B cell (primary cell): ENCODE data around the gene UBASH3B. TPM values are rescaled to one million over a fixed set of nuclear protein-coding genes. Genes with fewer than 3 reads are reported as not detected.

Experiments used
- ATAC-seq: fragments of 200-7000 bp; cut with Tn5 transposase; one replicate; pipeline ENCODE4 v1.10.0; 2021; ENCODE audit warnings: low read depth, mild to moderate bottlenecking, moderate number of reproducible peaks, moderate library complexity
- CTCF ChIA-PET: fragments of 350-600 bp; sonication (Branson Sonifier 250); formaldehyde crosslinking; loops from one replicate; lab custom pipeline; 2021; ENCODE audit warnings: antibody characterized with exemption, inconsistent platforms; lab: Charles Lee
- POLR2A ChIA-PET: fragments of 350-600 bp; sonication (Branson Sonifier 250); formaldehyde crosslinking; loops from one replicate; lab custom pipeline; 2021; ENCODE audit warnings: antibody characterized with exemption; lab: Charles Lee
- DNase-seq: peaks from one replicate; pipeline ENCODE4 v3.0.0; 2013
- H2AFZ ChIP-seq: 2 replicates; pipeline ENCODE4 v1.6.1; 2012; ENCODE audit warnings: mild to moderate bottlenecking, low read depth, low read length; ENCODE audit not compliant: insufficient read depth, poor library complexity, severe bottlenecking
- H3K27ac ChIP-seq, 2 donors: 1 replicate in 1 of 2; 2 replicates in 1 of 2; pipeline ENCODE4 v1.5.1; 2012 to 2013; ENCODE audit warnings: low read length in 2 of 2, mild to moderate bottlenecking in 2 of 2, moderate library complexity in 1 of 2
- H3K27me3 ChIP-seq, 4 experiments: fragments of 200-600 bp in 1 of 4; sonication (generic) in 1 of 4; replicated peaks in 1 of 4; 1 replicate in 2 of 4; 2 replicates in 2 of 4; pipeline versions ENCODE4 v1.6.1 to v1.7.0; 2013 to 2016; ENCODE audit warnings: low read length in 3 of 4, mild to moderate bottlenecking in 2 of 4, mixed read lengths in 1 of 4, moderate library complexity in 1 of 4; ENCODE audit not compliant: insufficient read depth in 4 of 4, control insufficient read depth in 3 of 4; ENCODE audit errors: control extremely low read depth in 1 of 4
- H3K36me3 ChIP-seq, 2 experiments: replicated peaks in 1 of 2; 1 replicate in 1 of 2; 2 replicates in 1 of 2; pipeline versions ENCODE4 v1.6.1 to v1.7.1; 2013; ENCODE audit warnings: low read length in 1 of 2; ENCODE audit not compliant: insufficient read depth in 2 of 2, control insufficient read depth in 1 of 2; ENCODE audit errors: control extremely low read depth in 1 of 2, extremely low read depth in 1 of 2
- H3K4me1 ChIP-seq, 2 donors: fragments of 200-600 bp in 1 of 2; sonication (generic) in 1 of 2; 1 replicate in 1 of 2; 2 replicates in 1 of 2; pipeline versions ENCODE4 v1.5.1 to v1.6.1; 2013 to 2017; ENCODE audit warnings: low read length in 2 of 2; ENCODE audit not compliant: control insufficient read depth in 2 of 2, insufficient read depth in 2 of 2
- H3K4me2 ChIP-seq: replicated peaks from 2 replicates; pipeline ENCODE3; 2012; ENCODE audit warnings: mild to moderate bottlenecking, low read depth, low read length; ENCODE audit not compliant: poor library complexity, severe bottlenecking
- H3K4me3 ChIP-seq, 5 experiments: fragments of 200-600 bp in 1 of 5; sonication (generic) in 1 of 5; 1 replicate in 3 of 5; 2 replicates in 2 of 5; pipeline versions ENCODE4 v1.5.1 to v1.7.0; 2011 to 2016; ENCODE audit warnings: low read length in 4 of 5, mild to moderate bottlenecking in 4 of 5, low read depth in 2 of 5, control low read depth in 1 of 5, moderate library complexity in 1 of 5; ENCODE audit not compliant: insufficient read depth in 1 of 5; ENCODE audit errors: control extremely low read depth in 1 of 5, extremely low read depth in 1 of 5
- H3K79me2 ChIP-seq: fragments of 200-600 bp; sonication (generic); one replicate; pipeline ENCODE4 v1.6.0; 2016; ENCODE audit warnings: low read length; ENCODE audit not compliant: control insufficient read depth, insufficient read depth
- H3K9ac ChIP-seq: fragments of 200-600 bp; sonication (generic); 2 replicates; pipeline ENCODE4 v1.6.1; 2017; ENCODE audit warnings: mild to moderate bottlenecking, low read length, moderate library complexity
- H3K9me3 ChIP-seq, 3 donors: one replicate each; pipeline versions ENCODE4 v1.6.1 to v1.7.1; 2013; ENCODE audit warnings: low read length in 2 of 3; ENCODE audit not compliant: control insufficient read depth in 2 of 3, insufficient read depth in 1 of 3; ENCODE audit errors: control extremely low read depth in 1 of 3
- H4K20me1 ChIP-seq: 2 replicates; pipeline ENCODE4 v1.6.0; 2012; ENCODE audit warnings: mild to moderate bottlenecking, low read length; ENCODE audit not compliant: insufficient read depth, control insufficient read depth, poor library complexity, severe bottlenecking
- H3K27ac Mint-ChIP-seq: one replicate; pipeline ENCODE4 v1.8.0; 2021; ENCODE audit warnings: mixed read lengths
- H3K27me3 Mint-ChIP-seq: one replicate; pipeline ENCODE4 v1.8.0; 2021; ENCODE audit warnings: mixed read lengths
- H3K4me1 Mint-ChIP-seq: one replicate; pipeline ENCODE4 v1.8.0; 2021; ENCODE audit warnings: mixed read lengths
- H3K4me3 Mint-ChIP-seq: one replicate; pipeline ENCODE4 v1.8.0; 2021; ENCODE audit warnings: mixed read lengths
- H3K9me3 Mint-ChIP-seq: one replicate; pipeline ENCODE4 v1.8.0; 2022; ENCODE audit warnings: mixed read lengths; ENCODE audit not compliant: insufficient read depth
- EZH2 ChIP-seq: IDR thresholded peaks from 2 replicates; pipeline ENCODE4 v1.6.1; 2012; ENCODE audit warnings: borderline replicate concordance, low read depth, mild to moderate bottlenecking, moderate library complexity, low read length; ENCODE audit not compliant: insufficient read depth, poor library complexity, severe bottlenecking
- WGBS: methylation state at CpG from one replicate; pipeline ENCODE4 v1.1.5; 2013; ENCODE audit warnings: missing lambda C conversion rate; ENCODE audit not compliant: insufficient coverage; 5-methylcytosine and 5-hydroxymethylcytosine counted together
- intact Hi-C: fragments of 100-400 bp; cut with micrococcal nuclease; formaldehyde crosslinking; loops from one replicate; pipeline ENCODE4 v1.10.0; 2022
- polyA plus RNA-seq: library from polyadenylated mRNA; depleted of rRNA; stranded (reverse); fragments of >200 nt; gene quantifications from 2 replicates; pipeline ENCODE4 v1.2.3, GENCODE V29; 2012
- total RNA-seq, 2 donors: library from RNA; stranded (reverse); fragments of 120-200 nt in 1 of 2; gene quantifications; 1 replicate in 1 of 2; 2 replicates in 1 of 2; pipeline versions ENCODE4 v1.2.3 to v1.2.4, GENCODE V29; 2013 to 2022
- TF ChIP-seq, protein P1 (sequence below): fragments of 200-600 bp; IDR thresholded peaks from one replicate; pipeline ENCODE4 v1.8.0; 2022; ENCODE audit warnings: antibody characterized with exemption, mild to moderate bottlenecking

The UBASH3B gene
- total and polyA plus RNA-seq, 2 donors (not counting 1 experiment from before 2014, with no cell fraction given) = 2.3 to 3.6 TPM

DNA sequence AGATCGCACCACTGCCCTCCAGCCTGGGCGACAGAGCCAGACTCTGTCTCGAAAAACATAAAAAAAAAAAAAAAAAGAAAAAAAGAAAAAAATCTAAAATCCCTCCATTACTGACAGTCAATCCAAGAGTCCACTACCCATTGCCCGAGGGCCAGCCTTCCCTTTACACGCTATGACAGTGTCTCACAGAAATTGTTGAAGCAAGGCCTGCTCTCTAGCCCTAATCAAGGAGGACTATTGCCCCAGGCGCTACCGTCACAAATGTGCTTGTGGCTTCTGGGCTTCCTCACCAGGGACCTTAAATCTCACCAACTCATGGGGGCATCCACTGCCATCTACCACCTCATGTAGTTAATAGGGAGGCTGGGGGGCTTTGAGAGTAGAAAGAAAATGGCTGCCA, 49.9 kb downstream of the UBASH3B start:
- Histone ChIP-seq H3K27ac (no peak overlapping the region), H3K27me3 (no peaks in the 10 kb centered on the region), H3K36me3 (no peaks in the 10 kb centered on the region), H3K9me3 (no peaks in the 10 kb centered on the region), H3K4me2 (no peak overlapping the region), H3K79me2 (peaks cover 18% of the 10 kb centered on the region), H3K4me3 (no peak overlapping the region), H2AFZ (no peak overlapping the region), H3K4me1 (peaks cover 23 to 28% of the 10 kb centered on the region in 2 donors), H4K20me1 (no peaks in the 10 kb centered on the region), H3K9ac (no peak overlapping the region)
- TF ChIP-seq EZH2 = no peak
- TF ChIP-seq, protein P1, sequence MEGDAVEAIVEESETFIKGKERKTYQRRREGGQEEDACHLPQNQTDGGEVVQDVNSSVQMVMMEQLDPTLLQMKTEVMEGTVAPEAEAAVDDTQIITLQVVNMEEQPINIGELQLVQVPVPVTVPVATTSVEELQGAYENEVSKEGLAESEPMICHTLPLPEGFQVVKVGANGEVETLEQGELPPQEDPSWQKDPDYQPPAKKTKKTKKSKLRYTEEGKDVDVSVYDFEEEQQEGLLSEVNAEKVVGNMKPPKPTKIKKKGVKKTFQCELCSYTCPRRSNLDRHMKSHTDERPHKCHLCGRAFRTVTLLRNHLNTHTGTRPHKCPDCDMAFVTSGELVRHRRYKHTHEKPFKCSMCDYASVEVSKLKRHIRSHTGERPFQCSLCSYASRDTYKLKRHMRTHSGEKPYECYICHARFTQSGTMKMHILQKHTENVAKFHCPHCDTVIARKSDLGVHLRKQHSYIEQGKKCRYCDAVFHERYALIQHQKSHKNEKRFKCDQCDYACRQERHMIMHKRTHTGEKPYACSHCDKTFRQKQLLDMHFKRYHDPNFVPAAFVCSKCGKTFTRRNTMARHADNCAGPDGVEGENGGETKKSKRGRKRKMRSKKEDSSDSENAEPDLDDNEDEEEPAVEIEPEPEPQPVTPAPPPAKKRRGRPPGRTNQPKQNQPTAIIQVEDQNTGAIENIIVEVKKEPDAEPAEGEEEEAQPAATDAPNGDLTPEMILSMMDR = no peak
- Mint-ChIP-seq H3K27ac (no peak overlapping the region), H3K9me3 (no peaks in the 10 kb centered on the region), H3K4me1 (peaks cover 29% of the 10 kb centered on the region), H3K4me3 (no peak overlapping the region), H3K27me3 (no peaks in the 10 kb centered on the region)
- 92% methylated on average over 2 of the region's 7 CpGs for WGBS
- intact Hi-C loops = no loop called here
- ATAC-seq (no peak), DNase-seq (no peak)
- ChIA-PET CTCF (no interaction called here), POLR2A (no interaction called here)

DNA sequence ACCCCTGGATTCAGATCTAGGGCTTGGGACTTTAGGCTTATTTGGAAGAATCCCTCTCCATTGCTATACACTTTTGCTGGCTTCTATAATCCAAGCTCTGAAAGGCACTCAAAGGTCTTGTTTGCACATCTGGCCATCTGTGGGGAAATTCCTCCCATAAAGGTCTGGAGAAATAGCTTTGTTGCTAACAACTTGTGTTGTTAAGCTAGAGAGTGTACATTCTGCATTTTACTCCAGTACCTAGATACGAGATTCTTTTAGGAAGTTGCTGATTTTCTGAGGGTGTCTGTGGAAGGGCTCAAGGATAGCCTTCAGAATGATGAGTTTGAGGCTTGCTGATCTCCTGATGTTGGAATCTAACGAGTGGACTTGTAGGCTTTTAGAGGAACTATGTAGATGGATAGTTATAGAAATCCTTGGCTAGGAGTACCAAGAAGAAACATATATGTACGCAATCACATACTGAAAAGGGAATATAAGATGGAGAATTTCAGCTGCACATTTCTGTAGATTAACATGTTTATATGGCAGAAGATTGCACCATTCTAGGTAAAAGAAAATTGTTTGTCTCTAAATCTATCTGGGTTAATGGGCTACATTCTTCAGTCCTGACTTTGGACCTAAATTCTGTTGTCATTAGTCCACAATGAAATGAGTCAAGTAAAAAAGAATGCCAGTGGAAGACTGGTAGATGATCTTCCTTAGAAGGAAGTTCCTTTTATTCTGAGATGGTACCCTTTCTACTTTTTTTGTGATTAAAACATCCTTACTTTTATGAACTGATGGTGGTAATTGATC, 51.0 kb downstream of the UBASH3B start:
- 80% methylated on average over 2 of the region's 3 CpGs for WGBS

More for the DNA sequence above, 51.0 kb downstream of the UBASH3B start:
- peaks cover 19% of the 10 kb centered on the region for H3K4me1 Mint-ChIP-seq
- H3K27me3 ChIP-seq = no peaks in the 10 kb centered on the region
- H3K9me3 Mint-ChIP-seq = no peaks in the 10 kb centered on the region
- no peak overlapping the region for H3K4me3 ChIP-seq
- no peak overlapping the region for H3K4me2 ChIP-seq
- no peaks in the 10 kb centered on the region for H3K27me3 Mint-ChIP-seq
- no peaks in the 10 kb centered on the region for H3K9me3 ChIP-seq
- no peak overlapping the region for H2AFZ ChIP-seq
- no peak for TF ChIP-seq EZH2
- TF ChIP-seq, protein P1 = no peak
- peaks cover 13 to 18% of the 10 kb centered on the region in 2 donors for H3K4me1 ChIP-seq
- H3K36me3 ChIP-seq = no peaks in the 10 kb centered on the region
- H4K20me1 ChIP-seq = no peaks in the 10 kb centered on the region
- intact Hi-C loops = no loop called here
- ATAC-seq = no peak
- H3K79me2 ChIP-seq = peaks cover 25% of the 10 kb centered on the region
- ChIA-PET POLR2A (no interaction called here), CTCF (interaction anchor here (0.6 to 0.9 kb wide), 2 partner anchors 48 to 50 kb away, joined by 3 read pairs; no protein-coding TSS in a partner anchor)
- no peak overlapping the region for H3K27ac ChIP-seq
- no peak overlapping the region for H3K27ac Mint-ChIP-seq
- DNase-seq = no peak
- no peak overlapping the region for H3K4me3 Mint-ChIP-seq
- no peak overlapping the region for H3K9ac ChIP-seq
